ENCODE data around the gene TCERG1.

Gene TCERG1

GRCh38 chr5:146458894-146459293 lies 11.8 kb downstream of the TCERG1 start:
- DNase-seq = no peak

- DNase-seq = no peak
Measured at GRCh38 chr5:146461319-146461718, 14.2 kb downstream of the TCERG1 start.

DNA sequence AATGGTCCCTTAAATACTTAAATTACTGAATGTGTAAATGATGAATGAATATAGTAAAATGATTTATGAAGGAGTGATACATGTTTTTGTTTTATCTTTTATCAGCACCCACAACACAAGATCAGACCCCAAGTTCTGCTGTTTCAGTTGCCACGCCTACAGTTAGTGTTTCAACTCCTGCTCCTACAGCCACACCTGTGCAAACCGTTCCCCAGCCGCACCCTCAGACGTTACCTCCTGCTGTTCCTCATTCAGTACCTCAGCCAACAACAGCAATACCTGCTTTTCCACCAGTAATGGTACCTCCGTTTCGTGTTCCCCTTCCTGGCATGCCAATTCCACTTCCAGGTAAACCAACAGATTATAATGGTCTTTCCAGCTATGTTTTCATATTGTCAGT lies 16.3 kb downstream of the TCERG1 start:
- no peak for DNase-seq

- DNase-seq = no peak
Measured at GRCh38 chr5:146466521-146467349, 19.6 kb downstream of the TCERG1 start.

- DNase-seq = no peak
Measured at GRCh38 chr5:146467760-146468159, 20.6 kb downstream of the TCERG1 start.

GRCh38 chr5:146474065-146474464 lies 26.9 kb downstream of the TCERG1 start:
- no peak for DNase-seq

GRCh38 chr5:146475190-146475780 lies 28.2 kb downstream of the TCERG1 start:
- no peak for DNase-seq

DNA sequence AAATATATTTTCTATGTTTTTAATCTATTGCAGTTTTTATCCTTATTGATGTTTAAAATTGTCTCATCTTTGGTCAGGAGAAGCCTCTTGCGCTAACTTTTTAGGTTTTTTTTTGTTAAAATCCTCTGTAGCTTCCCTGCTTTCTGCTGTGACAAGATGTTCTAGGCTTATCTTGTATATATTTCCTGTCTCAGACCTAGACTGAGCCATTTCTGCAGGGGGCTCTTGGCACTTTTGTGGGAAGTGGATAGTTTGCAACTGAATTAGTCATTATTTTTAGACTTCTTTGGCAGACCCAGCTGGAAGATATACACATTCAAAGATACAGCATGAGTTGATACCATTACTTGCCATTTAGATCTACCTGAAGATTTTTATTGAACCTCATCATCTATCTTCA lies 28.8 kb downstream of the TCERG1 start:
- DNase-seq = no peak

DNA sequence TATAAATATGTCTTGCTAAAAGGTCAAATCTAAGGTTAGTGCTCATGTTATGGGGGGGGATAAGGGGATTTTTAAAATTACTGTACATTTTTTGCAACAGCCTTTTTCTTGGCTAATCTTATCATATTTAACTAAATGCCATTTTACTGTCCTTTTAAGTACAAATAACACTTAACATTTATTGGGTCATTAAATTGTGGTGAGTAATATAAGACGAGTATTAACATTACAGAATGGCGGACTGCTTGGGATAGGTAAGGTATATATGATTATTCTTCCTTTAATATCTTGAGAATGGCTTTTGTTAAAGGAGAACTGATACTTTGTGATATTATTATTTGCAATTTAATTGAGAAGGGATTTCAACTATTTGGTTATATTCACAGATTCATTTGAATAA lies 35.6 kb downstream of the TCERG1 start:
- DNase-seq = no peak

- DNase-seq = no peak
Measured at GRCh38 chr5:146484714-146485391, 37.7 kb downstream of the TCERG1 start.

DNA sequence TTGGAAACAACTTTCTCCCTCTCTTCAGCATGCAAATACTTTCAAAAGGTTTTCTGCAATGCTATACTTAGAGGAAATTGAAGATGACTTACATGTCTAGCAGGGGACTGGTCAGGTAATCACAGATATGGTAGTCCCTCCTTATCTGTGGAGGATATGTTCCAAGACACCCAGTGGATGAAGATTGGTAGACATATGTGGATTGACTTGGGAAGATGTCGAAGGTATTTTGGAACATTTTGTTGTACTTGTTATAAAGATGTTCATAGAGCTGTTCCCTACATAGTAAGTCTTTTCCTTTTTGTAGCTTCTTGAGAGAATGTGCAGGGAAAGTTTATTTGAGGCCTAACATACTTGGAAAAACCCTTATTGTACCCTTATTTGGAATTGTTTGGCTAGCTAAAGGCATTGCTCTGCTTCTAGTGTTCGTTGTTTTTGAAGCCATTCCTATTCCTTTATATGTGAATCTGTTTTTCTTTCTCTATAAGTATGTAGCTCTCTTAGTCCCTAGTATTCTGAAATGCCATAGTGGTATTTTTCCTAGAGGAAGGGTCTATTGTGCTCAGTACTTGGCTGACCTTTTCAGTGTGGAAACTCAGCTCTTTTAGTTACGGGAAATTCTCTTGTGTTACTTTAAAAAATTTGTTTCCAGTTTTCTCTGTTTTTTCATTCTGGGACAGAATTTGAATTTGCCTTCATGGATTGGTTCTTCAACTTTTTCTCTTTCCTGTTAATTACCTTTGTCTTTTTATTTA lies 43.1 kb downstream of the TCERG1 start:
- no peak for DNase-seq

GRCh38 chr5:146494656-146495055 lies 47.5 kb downstream of the TCERG1 start:
- DNase-seq = no peak

- no peak for DNase-seq
Measured at GRCh38 chr5:146499680-146500079, 52.5 kb downstream of the TCERG1 start.

- DNase-seq = no peak
Measured at GRCh38 chr5:146507428-146507827, 60.3 kb downstream of the TCERG1 start.

DNA sequence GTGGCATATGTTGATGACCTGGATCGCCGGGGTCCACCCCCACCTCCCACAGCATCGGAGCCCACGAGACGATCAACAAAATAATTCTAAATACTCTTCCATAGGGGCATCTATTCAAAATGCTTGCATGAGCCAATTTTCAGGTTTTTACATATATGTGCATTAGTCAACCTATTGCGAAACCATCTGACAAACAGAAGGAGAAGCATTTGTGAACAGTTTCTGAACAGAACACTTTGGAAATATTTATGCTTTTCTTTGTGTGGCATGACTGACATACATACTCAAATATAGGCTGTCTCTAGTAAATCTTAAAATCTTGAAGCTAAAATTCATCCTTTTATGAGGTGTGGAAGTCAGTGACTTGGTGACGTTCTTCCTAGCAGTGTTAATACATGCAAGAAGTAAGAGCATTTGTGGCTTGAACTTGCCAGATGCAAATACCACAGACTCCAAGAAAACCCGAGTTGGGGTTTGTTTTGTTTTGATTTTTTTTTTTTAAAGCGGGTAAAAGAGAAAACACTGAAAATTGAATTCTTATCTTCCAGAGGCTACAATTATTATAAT lies 63.5 kb downstream of the TCERG1 start:
- DNase-seq = no peak

DNA sequence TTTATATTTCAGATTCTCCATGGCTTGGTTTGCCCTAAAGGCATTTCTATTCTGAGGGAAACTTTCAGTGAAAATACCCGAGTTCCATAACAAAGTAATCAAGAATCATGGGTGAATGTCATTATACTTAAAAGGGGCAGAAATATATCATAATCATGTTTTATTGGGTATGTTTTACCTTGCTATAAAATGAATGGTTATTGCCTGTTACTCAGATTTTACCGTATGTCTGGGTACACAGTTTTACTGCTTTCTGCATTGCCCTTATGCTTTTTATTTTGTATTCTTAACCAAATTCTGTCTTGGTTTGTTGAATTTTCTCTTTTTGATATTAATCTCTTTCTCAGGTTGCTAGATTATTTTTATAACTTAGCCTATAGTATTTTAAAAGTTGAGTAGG lies 66.3 kb downstream of the TCERG1 start:
- DNase-seq = no peak

- no peak for DNase-seq
Measured at GRCh38 chr5:146514575-146514974, 67.4 kb downstream of the TCERG1 start.

DNA sequence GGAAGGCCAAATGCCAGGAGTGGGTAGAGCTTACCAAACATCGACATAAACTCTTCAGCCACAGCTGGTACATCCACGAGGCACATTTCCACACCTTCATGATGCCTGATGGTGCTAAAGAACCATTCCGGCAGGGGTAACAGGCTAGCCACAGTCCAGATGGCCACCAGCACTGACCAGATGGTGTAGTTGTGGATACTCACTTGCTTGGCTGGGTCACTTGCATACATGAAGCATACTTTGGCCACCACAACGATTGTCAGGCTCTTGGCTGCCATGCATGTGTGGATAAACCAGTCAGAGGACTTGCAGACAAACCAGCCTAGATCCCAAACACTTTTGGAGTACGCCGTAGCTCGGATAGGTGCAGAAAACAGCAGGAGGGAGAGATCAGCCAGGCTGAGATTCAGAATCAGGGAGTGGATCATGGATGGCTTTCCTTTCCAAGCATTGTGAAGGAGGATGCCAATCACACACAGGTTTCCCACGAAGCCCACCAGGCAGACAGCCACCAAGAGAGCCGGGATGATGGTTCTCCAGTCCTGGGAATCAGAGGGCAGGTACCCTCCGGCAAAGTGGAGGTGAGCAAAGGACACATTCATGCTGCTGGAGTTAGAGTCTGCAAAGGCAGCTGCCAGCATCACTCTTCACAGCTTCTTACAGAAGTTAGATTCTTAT lies 68.5 kb downstream of the TCERG1 start:
- DNase-seq = no peak

GRCh38 chr5:146516151-146516475 lies 69.0 kb downstream of the TCERG1 start, which contains the start of gene GPR151:
GPR151 (minus strand) TSS chr5:146516190; CDS start chr5:146516113, 77 bp downstream.
- DNase-seq = no peak

GRCh38 chr5:146519554-146519953 lies 72.4 kb downstream of the TCERG1 start:
- DNase-seq = no peak

DNA sequence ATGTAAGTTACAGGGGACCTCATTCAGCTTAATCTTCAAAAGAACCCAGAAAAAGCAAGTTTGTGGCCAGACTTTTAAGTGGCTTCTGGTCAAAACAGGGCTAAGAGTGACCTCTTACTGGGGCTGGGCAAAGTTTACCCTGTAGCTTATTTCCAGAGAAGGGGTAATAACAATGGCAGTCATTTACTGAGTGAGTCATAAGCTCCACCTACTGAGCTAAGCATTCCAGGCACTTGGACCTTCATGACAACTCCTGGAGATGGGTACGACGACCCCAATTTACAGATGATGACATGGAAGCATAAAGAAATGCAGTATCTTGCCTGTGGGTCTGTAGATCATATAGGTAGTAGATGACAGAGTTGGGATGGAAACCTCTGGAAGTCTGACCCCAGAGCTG lies 73.6 kb downstream of the TCERG1 start:
- no peak for DNase-seq

DNA sequence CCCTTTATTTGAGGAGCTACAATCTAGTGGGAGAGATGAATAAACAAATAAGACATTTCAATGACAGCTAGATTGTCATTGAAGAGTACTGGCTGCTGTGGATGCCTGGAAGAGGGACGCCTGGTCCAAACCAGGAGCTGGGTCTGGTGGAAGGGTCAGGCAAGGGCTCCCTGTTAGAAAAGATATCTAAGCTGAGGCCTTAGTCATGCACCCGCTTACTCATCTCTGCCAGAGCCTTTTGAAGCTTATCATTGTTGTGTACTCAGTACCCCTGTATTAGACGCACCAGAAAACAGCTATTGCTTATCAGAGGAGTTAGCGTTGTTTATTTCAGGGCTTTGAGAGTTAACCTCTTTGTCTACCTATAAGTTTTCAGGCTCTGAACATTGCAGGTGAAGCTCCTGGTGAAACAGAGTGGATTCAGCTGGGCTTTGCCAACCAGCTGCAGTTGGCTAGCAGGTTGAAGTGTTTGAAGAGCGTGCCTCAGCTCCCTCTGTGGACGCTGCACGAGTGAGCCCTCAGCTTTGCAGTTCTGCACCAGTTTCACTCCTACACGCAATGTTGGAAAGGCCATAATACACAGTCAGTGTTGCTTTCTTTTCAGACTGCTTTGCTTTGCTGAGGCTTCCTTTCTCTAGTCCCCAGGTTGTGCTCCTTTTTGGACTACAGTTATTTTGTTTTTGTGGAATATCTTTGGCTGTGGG lies 74.4 kb downstream of the TCERG1 start:
- DNase-seq = peak; percentile 14
